ENCODE results near the gene GLRB.

DNA sequence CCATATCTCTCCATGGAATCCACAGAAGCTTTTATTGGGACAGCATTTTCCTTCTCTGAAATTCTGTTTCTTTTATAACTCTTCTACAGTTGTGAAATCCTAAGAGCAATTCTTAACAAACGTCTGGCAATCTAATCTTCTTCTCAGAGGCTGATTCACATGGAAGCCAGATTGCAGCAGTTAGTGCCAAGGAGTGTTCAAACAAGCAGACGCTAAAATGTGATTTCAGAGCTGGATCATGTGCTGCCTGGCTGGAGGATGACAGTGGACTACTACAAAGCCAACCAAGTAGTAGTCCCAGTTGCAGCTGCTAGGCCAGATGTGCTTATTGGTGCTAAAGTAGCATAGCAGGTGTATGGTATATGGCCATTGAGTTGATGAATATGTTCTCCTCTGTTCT, 27.7 kb upstream of the GLRB start:
- TF ChIP-seq CTCF (IDR thresholded peaks at IDR 0.05; ENCODE audit: low read depth, low read length) (no peak), EZH2phosphoT487 (IDR thresholded peaks at IDR 0.05; ENCODE audit: low read depth) (no peak)
